ENCODE measurements around the gene PNPLA7.

Gene PNPLA7

DNA sequence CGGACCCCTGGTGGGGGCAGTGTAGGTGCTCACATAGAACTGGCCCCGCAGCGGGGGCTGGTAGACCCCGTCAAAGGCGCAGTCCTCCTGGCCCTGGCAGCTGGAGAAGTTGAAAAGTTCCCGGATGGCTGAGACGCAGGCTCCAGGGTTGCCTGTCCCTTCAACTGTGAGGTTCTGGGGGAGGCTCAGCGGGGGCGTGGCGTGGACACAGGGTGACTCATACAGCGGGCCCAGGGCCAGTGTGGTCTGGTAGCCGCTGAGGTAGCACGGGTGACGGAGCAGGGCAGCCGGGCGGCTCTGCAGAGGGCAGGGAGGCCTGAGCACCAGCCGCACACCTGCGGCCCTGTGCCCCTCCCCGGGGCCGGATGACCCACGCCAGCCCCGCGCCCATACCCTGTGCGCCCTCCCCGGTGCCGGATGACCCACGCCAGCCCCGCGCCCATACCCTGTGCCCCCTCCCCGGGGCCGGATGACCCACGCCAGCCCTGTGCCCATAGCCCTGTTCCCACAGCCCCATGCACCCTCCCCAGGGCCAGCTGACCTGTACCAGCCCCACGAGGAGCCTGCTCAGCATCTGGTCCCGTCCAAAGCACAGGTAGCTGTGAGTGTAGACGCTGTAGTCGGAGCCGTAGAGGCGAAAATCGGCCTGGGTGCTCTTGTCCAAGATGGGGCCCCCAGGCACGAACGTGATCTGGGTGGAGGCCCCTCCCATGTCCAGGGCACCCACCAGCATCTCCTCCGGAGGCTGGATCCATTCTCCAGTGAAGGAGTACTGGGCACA is 114.0 kb downstream of the PNPLA7 start:
- H3K9me3 Mint-ChIP-seq (ENCODE audit: low read depth), result no peaks in the 10 kb centered on the region
- H3K4me1 Mint-ChIP-seq (ENCODE audit: low read depth), result no peaks in the 10 kb centered on the region
- H3K4me3 Mint-ChIP-seq, result no peak overlapping the region
- no peak overlapping the region for H3K27ac Mint-ChIP-seq
- no peaks in the 10 kb centered on the region for H3K36me3 Mint-ChIP-seq
- H3K27me3 Mint-ChIP-seq, result no peaks in the 10 kb centered on the region

DNA sequence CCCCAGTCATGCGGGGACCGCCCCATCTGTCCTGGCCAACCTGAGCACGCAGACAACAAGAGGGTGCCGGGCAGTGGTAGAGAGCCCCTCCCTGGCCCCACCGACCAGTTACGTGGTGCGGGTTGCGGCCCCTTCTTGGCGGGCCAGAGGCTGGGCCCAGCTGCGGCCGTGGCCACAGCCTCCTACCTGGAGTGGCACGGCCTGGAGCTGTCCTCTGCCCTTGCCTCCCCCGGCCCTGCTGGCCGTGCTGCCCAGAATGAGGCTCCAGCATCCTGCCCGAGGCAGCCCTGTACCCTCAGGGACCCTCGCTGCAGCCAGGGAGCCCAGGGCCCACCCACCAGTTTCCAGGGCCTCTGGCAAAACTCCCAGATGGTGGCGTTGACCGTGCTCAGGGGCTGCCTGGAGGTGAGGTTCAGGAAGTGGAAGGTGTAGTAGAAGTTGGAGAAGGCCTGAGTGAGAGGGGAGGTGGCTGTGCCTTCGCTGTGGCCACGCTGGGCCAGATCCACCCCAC is 114.8 kb downstream of the PNPLA7 start:
- H3K36me3 Mint-ChIP-seq, result no peaks in the 10 kb centered on the region
- H3K4me3 Mint-ChIP-seq, result no peak overlapping the region
- no peaks in the 10 kb centered on the region for H3K9me3 Mint-ChIP-seq (ENCODE audit: low read depth)
- H3K27ac Mint-ChIP-seq, result no peak overlapping the region
- H3K4me1 Mint-ChIP-seq (ENCODE audit: low read depth), result no peaks in the 10 kb centered on the region
- H3K27me3 Mint-ChIP-seq, result no peaks in the 10 kb centered on the region

DNA sequence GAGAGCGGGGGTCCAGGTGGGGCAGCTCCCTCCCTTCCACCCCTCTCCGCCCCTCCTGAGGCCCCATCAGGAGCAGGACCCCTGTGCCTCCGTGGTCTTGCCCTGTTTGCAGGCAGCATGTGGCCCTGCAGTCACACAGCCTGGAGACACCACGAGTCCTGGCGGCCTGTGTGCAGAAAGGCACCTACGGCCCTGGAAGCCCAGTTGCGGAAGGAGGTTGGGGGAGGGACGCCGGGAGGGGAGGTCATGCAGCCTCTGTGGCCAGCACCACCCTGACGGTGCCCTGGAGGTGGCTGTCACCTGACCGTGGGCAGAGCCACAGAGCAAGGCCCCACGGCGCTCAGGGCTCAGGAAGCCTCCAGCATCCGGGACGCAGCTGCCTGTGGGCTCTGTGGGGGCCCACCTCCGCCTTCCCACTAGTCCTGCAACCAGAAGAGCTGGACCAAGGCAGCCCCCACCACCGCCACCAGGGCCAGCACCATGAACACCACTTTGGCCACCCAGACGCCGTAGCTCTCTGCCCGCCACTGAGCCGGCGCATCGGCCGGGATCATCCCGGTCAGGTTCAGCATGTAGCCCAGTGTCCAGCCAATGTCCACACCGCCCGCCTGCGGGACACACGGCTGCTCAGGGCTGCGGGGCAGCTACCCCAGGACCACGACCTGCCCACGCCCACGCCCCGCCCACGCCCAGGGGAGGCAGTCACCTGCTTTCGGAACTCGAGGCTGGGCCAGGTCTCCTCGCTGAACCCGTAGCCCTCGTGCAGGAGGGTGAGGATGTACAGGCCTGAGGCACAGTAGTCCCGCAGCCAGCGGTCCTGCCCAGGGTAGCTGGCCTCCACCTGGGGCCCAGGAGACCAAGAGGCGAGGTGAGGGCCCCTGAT is 115.5 kb downstream of the PNPLA7 start:
- Mint-ChIP-seq H3K4me3 (no peak overlapping the region), H3K27ac (no peak overlapping the region), H3K9me3 (ENCODE audit: low read depth) (no peaks in the 10 kb centered on the region), H3K27me3 (no peaks in the 10 kb centered on the region), H3K36me3 (no peaks in the 10 kb centered on the region), H3K4me1 (ENCODE audit: low read depth) (no peaks in the 10 kb centered on the region)

GRCh38 chr9:137433916-137434431 is 116.2 kb downstream of the PNPLA7 start:
- Mint-ChIP-seq H3K36me3 (no peaks in the 10 kb centered on the region), H3K4me3 (no peak overlapping the region)

DNA sequence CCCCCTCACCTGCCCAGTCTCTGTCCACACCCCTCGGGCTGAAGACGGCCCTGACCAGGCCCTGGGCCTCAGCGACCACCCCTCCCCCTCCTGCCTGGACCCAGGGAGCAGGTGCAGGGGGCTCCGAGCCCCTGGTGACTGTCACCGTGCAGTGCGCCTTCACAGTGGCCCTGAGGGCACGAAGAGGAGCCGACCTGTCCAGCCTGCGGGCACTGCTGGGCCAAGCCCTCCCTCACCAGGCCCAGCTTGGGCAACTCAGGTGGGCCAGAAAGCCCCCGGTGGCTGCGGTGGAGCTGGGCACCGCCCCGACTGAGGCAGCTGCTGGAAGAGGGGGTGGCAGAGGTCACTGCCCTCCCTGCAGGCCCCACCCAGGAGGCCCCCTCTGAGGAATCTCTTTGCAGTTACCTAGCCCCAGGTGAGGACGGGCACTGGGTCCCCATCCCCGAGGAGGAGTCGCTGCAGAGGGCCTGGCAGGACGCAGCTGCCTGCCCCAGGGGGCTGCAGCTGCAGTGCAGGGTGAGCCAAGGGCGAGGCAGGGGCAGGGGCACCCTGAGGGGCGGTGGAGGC is 116.8 kb downstream of the PNPLA7 start:
- Mint-ChIP-seq H3K4me1 (ENCODE audit: low read depth) (no peaks in the 10 kb centered on the region), H3K9me3 (ENCODE audit: low read depth) (no peaks in the 10 kb centered on the region), H3K4me3 (no peak overlapping the region), H3K27me3 (no peaks in the 10 kb centered on the region), H3K27ac (no peak overlapping the region), H3K36me3 (no peaks in the 10 kb centered on the region)

More at GRCh38 chr9:137433916-137434431, 116.2 kb downstream of the PNPLA7 start:
- Mint-ChIP-seq H3K9me3 (ENCODE audit: low read depth) (no peaks in the 10 kb centered on the region), H3K27ac (no peak overlapping the region), H3K4me1 (ENCODE audit: low read depth) (no peaks in the 10 kb centered on the region), H3K27me3 (no peaks in the 10 kb centered on the region)

DNA sequence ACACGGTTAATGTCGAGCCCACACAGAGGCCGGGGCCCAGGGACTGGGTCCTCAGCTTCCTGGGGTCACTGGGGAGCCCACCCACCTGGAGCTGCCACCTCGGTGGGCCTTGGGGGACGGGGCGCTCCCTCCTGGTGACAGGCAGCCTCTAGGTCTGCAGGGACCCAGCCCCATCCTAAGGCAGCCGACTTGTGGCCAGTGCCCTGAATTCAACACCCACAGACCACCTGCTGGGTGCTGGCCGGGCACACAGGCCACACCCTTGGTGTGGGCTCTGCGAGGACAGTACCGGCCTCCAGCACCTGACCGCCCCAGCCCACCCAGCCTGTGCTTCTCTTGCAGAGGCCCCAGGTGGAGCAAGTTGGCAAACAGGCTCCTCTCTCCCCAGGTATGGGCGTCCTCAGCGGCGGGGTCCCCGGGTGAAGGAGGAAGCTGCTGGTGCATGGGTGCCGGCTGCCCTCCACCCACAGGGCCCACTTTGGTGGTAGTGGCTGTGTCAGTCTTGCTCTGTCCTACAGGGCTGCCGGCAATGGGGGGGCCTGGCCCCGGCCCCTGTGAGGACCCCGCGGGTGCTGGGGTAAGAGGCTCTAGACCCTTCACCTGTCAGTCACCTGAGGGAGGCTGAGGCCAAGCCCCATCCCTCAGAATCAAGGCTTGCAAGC is 117.4 kb downstream of the PNPLA7 start:
- Mint-ChIP-seq H3K27me3 (no peaks in the 10 kb centered on the region), H3K9me3 (ENCODE audit: low read depth) (no peaks in the 10 kb centered on the region), H3K36me3 (no peaks in the 10 kb centered on the region), H3K4me1 (ENCODE audit: low read depth) (no peaks in the 10 kb centered on the region), H3K4me3 (no peak overlapping the region), H3K27ac (no peak overlapping the region)

DNA sequence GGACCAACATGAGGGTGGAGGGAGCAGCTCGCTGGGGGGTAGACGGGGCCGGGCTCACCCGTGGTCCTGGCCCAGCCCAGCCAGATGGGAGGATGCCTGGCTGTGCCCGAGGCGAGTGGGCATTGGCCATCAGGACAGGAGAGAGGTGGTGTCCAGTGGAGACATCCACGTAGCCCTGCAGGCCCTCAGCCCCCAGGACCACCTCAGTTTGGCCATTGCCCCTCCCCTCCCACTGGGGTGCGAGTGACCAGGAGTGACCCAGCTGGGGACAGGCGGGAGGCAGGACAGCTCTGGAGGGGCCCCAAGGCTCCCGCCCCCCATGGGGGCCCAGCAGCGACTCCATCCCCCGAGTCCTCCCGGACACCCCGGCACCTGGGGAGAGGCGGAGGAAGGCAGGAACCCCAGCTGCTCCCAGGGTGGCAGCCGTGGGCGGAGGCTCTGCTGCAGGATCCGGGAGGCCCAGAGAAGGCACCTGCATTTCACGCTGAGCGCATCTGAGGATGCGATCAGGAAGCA is 118.7 kb downstream of the PNPLA7 start:
- Mint-ChIP-seq H3K4me1 (ENCODE audit: low read depth) (no peaks in the 10 kb centered on the region), H3K27ac (no peak overlapping the region), H3K27me3 (no peaks in the 10 kb centered on the region), H3K36me3 (no peaks in the 10 kb centered on the region), H3K4me3 (no peak overlapping the region), H3K9me3 (ENCODE audit: low read depth) (no peaks in the 10 kb centered on the region)

- no peaks in the 10 kb centered on the region for H3K4me1 Mint-ChIP-seq (ENCODE audit: low read depth)
- H3K36me3 Mint-ChIP-seq, result no peaks in the 10 kb centered on the region
- H3K27me3 Mint-ChIP-seq, result no peaks in the 10 kb centered on the region
- no peak overlapping the region for H3K27ac Mint-ChIP-seq
- H3K4me3 Mint-ChIP-seq, result no peak overlapping the region
- H3K9me3 Mint-ChIP-seq (ENCODE audit: low read depth), result no peaks in the 10 kb centered on the region
These were observed 119.3 kb downstream of the PNPLA7 start for GRCh38 chr9:137430723-137431415.

GRCh38 chr9:137429974-137430722 is 120.1 kb downstream of the PNPLA7 start:
- no peaks in the 10 kb centered on the region for H3K36me3 Mint-ChIP-seq
- H3K27me3 Mint-ChIP-seq, result no peaks in the 10 kb centered on the region
- no peaks in the 10 kb centered on the region for H3K9me3 Mint-ChIP-seq (ENCODE audit: low read depth)
- H3K27ac Mint-ChIP-seq, result no peak overlapping the region
- no peaks in the 10 kb centered on the region for H3K4me1 Mint-ChIP-seq (ENCODE audit: low read depth)
- no peak overlapping the region for H3K4me3 Mint-ChIP-seq

GRCh38 chr9:137429546-137429890 is 120.7 kb downstream of the PNPLA7 start:
- no peak overlapping the region for H3K27ac Mint-ChIP-seq
- no peak overlapping the region for H3K4me3 Mint-ChIP-seq
- H3K36me3 Mint-ChIP-seq, result no peaks in the 10 kb centered on the region
- H3K27me3 Mint-ChIP-seq, result no peaks in the 10 kb centered on the region
- no peaks in the 10 kb centered on the region for H3K9me3 Mint-ChIP-seq (ENCODE audit: low read depth)
- peaks cover under 1% of the 10 kb centered on the region for H3K4me1 Mint-ChIP-seq (ENCODE audit: low read depth)

GRCh38 chr9:137428841-137429545 is 121.2 kb downstream of the PNPLA7 start:
- Mint-ChIP-seq H3K36me3 (no peaks in the 10 kb centered on the region), H3K27ac (no peak overlapping the region), H3K4me3 (no peak overlapping the region), H3K27me3 (no peaks in the 10 kb centered on the region), H3K4me1 (ENCODE audit: low read depth) (peaks cover 5% of the 10 kb centered on the region), H3K9me3 (ENCODE audit: low read depth) (no peaks in the 10 kb centered on the region)

- peaks cover 5% of the 10 kb centered on the region for H3K4me1 Mint-ChIP-seq (ENCODE audit: low read depth)
- no peak overlapping the region for H3K27ac Mint-ChIP-seq
- no peaks in the 10 kb centered on the region for H3K36me3 Mint-ChIP-seq
- no peak overlapping the region for H3K4me3 Mint-ChIP-seq
- no peaks in the 10 kb centered on the region for H3K9me3 Mint-ChIP-seq (ENCODE audit: low read depth)
- no peaks in the 10 kb centered on the region for H3K27me3 Mint-ChIP-seq
These were observed 121.9 kb downstream of the PNPLA7 start for GRCh38 chr9:137428311-137428630.
